Inferior parietal cortex (tissue), 1 donor: Measurements from ENCODE around the gene ASAP2.

Experiments used
- DNase-seq: peaks from one replicate; pipeline ENCODE4 v3.0.0-alpha.2; 2016; ENCODE audit errors: extremely low spot score

The ASAP2 gene

GRCh38 chr2:9205963-9206948, at the start of gene ASAP2:
ASAP2 (plus strand) TSS chr2:9206812; CDS start chr2:9207105, 293 bp downstream.
- peak; percentile 77 for DNase-seq

- DNase-seq: no peak
Measured at GRCh38 chr2:9158786-9159779, 47.5 kb upstream of the ASAP2 start.

GRCh38 chr2:9160732-9161131, 45.9 kb upstream of the ASAP2 start:
- no peak for DNase-seq

GRCh38 chr2:9162841-9163240, 43.8 kb upstream of the ASAP2 start:
- DNase-seq: no peak

- no peak for DNase-seq
Measured at GRCh38 chr2:9163306-9164111, 43.1 kb upstream of the ASAP2 start.

GRCh38 chr2:9164112-9164608, 42.5 kb upstream of the ASAP2 start:
- DNase-seq: no peak

- DNase-seq: peak; percentile 44
Measured at GRCh38 chr2:9165625-9166024, 41.0 kb upstream of the ASAP2 start.

- no peak for DNase-seq
Measured at GRCh38 chr2:9166579-9167377, 39.8 kb upstream of the ASAP2 start.

- DNase-seq: no peak
Measured at GRCh38 chr2:9167718-9168657, 38.6 kb upstream of the ASAP2 start.

- DNase-seq: no peak
Measured at GRCh38 chr2:9168821-9169221, 37.8 kb upstream of the ASAP2 start.

- DNase-seq: no peak
Measured at GRCh38 chr2:9169349-9170107, 37.1 kb upstream of the ASAP2 start.

- DNase-seq: no peak
Measured at GRCh38 chr2:9170458-9171130, 36.0 kb upstream of the ASAP2 start.

GRCh38 chr2:9174771-9175437, 31.7 kb upstream of the ASAP2 start:
- DNase-seq: no peak

GRCh38 chr2:9178110-9178903, 28.3 kb upstream of the ASAP2 start:
- DNase-seq: no peak

- DNase-seq: peak; percentile 33
Measured at GRCh38 chr2:9178904-9179571, 27.6 kb upstream of the ASAP2 start.
